GM19240 (cell line): ENCODE results near the gene KRTAP10-1.

Experiments used
- DNase-seq: peaks from one replicate; pipeline ENCODE4 v3.0.0; 2011; ENCODE audit warnings: low spot score; ENCODE audit not compliant: insufficient read length

KRTAP10-1 gene

DNA sequence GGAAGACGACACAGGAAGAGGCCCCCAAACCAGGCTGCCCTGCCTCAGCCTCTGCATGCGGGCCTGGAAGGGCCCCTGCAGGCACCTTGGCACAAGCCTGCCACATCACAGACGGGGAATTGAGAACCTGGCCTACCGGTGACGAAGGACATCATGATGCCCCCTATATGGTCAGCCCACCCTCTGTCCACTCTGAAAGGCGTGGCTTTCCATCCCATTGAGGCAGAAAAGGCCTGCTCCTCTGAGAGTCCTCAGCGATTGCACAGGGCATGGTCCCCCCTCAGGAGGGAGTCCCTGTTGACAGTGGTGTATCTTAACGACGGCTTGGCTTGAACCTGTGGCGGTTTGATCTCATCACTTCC lies 11.4 kb downstream of the KRTAP10-1 start:
- DNase-seq, result no peak

- no peak for DNase-seq
Measured at GRCh38 chr21:44527983-44528633, 11.9 kb downstream of the KRTAP10-1 start.

GRCh38 chr21:44527156-44527982 lies 12.6 kb downstream of the KRTAP10-1 start:
- no peak for DNase-seq

DNA sequence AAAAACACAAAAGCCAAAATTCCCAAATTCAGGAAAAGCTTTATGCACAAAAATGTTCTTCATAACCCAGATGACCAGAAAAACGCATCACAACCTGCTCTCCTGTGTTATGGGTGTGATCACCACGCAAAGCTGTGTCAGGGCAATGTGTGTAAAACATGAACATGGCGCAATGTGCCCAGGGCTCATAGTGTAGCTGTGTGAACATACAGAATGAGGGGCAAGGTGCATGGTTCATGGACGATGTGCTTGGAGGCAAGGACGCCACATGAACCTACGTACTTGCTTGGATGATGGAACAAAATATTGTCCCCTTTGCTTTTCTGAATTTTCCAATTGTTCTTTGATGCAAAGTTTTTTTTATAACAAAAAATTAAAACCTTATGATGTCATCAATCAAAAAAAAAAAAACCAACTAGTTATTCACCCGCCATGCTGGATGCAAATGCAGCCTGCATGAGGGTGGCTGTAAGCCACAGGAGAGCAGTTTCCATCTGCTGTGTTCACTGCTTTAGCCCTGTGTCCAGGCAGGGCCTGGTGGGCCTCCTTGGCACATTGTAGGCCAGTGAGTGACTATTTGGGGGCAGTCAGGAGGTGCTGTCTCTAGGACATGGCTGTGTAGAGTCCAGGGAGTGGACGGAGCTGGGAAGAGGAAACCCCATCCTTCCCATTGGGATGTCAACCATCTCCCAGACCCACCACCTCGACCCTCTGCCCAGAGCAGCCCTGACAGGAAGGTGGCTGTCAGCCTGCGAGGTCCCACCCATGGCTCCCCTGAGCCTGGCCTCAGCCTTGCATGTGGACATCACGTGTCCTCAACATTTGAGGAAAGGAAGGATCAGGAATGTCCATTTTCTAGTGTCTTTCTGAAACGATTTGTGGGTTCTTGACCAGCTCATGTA lies 13.6 kb downstream of the KRTAP10-1 start:
- DNase-seq, result no peak

GRCh38 chr21:44525391-44526095 lies 14.5 kb downstream of the KRTAP10-1 start:
- DNase-seq, result no peak

GRCh38 chr21:44524414-44525371 lies 15.3 kb downstream of the KRTAP10-1 start:
- no peak for DNase-seq

DNA sequence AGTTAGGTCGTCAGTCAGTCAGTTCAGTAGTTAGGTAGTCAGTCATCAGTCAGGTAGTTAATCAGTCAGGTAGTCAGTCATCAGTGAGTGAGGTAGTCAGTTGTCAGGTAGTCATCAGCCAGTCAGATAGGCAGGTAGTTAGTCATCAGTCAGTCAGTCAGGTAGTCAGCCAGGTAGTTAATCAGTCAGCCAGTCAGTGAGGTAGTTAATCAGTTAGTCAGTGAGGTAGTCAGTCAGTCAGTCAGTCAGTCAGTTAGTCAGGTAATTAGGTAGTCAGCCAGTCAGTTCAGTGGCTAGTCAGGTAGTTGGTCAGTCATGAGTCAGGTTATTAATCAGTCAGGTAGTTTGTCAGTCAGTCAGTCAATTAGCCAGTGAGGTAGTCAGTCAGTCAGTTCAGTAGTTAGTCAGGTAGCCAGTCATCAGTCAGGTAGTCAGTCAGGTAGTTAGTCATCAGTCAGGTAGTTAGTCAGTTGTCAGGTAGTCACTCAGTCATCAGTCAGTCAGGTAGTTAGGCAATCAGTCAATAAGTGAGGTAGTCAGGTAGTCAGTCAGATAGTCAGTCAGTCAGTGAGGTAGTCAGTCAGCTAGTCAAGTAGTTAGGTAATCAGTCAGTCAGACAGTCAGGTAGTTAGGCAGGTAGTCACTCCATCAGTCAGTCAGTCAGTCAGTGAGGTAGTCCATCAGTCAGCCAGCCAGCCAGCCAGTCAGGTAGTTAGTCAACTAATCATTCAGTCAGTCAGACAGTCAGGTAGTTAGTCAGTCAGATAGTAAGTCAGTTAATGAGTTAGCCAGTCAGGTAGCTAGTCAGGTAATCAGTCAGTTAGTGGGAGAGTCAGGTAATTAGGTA lies 16.2 kb downstream of the KRTAP10-1 start:
- DNase-seq, result no peak

DNA sequence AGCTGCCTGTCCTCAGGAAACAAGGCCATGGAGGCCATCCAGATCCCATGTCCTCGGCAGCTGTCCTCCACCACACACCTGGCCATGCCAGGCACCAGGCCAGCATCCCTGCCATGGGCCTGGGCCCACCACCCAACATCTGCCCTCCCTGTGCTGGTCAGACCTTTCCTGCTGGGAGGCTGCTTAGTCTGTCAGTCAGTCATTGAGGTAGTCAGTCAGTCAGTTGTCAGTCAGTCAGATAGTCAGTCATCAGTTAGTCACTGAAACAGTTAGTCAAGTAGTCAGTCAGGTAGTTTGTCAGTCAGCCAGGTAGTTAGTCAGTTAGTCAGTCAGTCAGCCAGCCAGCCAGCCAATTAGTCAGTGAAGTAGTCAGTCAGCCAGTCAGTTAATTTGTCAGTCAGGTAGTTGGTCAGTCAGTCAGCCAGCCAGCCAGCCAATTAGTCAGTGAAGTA lies 17.2 kb downstream of the KRTAP10-1 start:
- DNase-seq, result no peak

- DNase-seq, result no peak
Measured at GRCh38 chr21:44521928-44522752, 17.9 kb downstream of the KRTAP10-1 start.

GRCh38 chr21:44521301-44521927 lies 18.6 kb downstream of the KRTAP10-1 start:
- DNase-seq, result no peak

- no peak for DNase-seq
Measured at GRCh38 chr21:44520326-44521300, 19.4 kb downstream of the KRTAP10-1 start.

DNA sequence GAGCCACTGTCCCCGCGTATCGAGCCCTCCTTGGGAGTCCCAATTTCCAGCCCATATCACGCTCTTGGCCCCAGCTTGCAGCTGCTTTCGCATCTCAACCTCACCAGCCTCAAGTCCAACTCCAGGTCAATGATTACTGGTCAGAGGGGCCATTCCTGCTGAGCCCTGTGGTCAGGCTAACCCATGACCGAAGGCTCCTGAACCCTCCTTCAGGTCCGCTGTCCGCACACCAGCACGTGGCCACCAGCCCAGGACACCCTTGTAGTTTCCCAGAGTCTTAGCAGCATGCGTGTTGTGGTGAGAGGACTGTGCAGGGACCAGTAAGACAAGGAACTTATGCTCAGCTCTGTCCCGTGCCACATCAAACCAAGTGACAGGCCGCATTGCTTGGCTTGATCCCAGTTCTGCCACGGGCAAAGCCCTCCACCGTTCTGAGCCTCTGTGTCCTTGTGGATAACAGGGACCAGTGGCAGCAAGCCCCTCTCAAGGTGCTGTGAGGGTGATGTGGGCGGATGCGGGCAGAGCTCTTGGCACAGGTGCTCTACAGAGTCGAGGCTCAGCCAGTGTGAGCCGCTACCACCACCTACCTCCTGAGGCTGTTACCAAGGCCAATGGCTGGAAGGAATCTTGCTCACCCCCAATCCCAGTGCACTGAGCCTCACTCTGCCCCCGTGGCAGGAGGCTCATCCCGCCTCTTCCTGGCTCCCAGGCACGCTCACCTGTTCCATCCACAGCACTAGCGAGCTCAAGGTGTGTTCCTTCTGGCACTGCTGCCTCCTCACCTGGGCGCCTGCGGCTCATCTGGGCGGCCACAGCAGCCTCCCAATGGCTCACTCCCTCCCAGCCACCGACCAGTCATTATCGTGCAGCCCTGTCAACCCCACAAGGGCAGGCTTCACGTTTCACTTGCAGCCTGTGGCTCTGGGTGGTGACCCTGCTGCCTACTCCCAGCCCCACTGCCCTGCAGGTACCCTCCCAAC lies 20.4 kb downstream of the KRTAP10-1 start:
- DNase-seq, result no peak

GRCh38 chr21:44518686-44519085 lies 21.3 kb downstream of the KRTAP10-1 start:
- DNase-seq, result no peak

GRCh38 chr21:44517175-44517899 lies 22.7 kb downstream of the KRTAP10-1 start:
- no peak for DNase-seq

GRCh38 chr21:44516828-44517174 lies 23.2 kb downstream of the KRTAP10-1 start:
- DNase-seq, result no peak
